GM12801 (cell line): ENCODE data around the gene GNPTAB.

Source experiments
- TF ChIP-seq, protein P1 (sequence below): IDR thresholded peaks from one replicate; pipeline ENCODE4 v1.5.1; 2011; ENCODE audit warnings: control low read depth; ENCODE audit not compliant: insufficient read length; ENCODE audit errors: extremely low read depth

The GNPTAB gene

DNA sequence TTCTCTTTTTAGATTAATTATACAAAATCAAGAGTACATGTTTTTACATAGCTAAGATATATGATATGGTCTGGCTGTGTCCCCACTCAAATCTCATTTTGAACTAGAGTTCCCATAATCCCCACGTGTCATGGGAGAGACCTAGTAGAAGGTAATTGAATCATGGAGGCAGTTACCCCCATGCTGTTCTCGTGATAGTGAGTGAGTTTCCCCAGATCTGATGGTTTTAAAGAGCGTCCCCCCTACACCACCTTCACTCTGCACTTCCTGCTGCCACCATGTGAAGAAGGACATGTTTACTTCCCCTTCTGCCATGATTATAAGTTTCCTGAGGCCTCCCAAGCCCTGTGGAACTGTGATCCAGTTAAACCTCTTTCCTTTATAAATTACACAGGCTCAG, 25.2 kb upstream of the GNPTAB start:
- TF ChIP-seq, protein P1, sequence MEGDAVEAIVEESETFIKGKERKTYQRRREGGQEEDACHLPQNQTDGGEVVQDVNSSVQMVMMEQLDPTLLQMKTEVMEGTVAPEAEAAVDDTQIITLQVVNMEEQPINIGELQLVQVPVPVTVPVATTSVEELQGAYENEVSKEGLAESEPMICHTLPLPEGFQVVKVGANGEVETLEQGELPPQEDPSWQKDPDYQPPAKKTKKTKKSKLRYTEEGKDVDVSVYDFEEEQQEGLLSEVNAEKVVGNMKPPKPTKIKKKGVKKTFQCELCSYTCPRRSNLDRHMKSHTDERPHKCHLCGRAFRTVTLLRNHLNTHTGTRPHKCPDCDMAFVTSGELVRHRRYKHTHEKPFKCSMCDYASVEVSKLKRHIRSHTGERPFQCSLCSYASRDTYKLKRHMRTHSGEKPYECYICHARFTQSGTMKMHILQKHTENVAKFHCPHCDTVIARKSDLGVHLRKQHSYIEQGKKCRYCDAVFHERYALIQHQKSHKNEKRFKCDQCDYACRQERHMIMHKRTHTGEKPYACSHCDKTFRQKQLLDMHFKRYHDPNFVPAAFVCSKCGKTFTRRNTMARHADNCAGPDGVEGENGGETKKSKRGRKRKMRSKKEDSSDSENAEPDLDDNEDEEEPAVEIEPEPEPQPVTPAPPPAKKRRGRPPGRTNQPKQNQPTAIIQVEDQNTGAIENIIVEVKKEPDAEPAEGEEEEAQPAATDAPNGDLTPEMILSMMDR: no peak

DNA sequence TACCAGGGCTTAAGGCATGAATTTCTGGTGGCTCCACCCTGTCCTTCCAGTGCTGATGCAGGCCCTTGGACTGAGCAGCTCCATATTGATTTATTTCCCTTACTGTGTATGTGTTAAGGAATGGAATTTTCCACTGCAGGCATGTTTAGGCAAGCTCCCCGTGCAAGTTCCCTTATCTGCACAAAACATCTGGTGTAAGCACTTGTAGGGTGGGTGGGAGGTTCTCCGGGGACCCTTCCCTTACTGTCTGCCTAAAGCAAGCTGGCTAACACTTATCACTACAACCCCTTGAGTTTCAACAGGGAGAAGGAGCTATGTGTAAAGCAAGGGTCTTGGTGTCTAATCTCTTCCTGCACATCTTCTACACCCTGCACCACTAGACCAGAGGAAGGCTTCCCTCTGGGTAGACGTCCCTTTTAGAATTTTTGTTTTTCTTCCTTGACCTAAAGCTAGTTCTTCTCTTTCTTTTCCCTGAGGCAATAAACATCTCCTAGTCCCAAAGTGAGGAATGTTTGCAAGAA, 24.7 kb upstream of the GNPTAB start:
- TF ChIP-seq, protein P1: no peak

DNA sequence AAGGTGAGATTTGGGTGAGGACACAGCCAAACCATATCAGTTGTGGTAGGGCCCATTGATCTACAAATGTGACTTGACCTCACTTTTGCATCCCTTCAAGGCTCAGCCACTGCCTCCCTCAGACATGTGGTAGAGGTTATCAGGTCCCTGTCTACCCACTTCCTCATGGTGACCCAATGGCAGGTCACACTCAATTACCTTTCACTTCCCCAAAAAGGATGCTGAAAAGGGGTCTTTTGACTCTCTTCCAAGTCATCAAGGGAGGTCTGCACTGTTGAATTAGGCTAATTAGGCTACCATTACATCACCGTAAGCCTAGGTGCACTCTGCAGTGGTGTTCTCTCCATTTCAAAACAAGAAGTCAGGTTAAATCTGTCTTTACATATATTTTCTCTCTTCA, 24.0 kb upstream of the GNPTAB start:
- TF ChIP-seq, protein P1: no peak

DNA sequence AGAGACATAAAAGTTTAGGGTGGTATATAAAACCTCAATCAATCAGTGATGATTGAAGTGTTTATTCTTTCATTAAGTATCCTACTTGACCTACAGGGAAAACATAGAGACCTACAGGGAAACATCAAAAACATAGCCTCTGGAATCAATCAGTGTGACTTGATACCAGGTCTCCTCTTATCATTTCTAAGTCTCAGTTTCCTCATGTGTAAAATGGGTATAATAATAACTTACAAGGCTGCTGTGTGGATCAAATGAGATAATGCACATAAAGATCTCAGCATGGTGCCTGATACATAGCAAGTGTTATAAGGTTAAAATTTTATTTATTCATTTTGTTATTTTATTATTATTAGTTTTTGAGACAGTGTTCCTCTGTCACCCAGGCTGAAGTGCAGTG, 22.2 kb upstream of the GNPTAB start:
- TF ChIP-seq, protein P1: no peak

DNA sequence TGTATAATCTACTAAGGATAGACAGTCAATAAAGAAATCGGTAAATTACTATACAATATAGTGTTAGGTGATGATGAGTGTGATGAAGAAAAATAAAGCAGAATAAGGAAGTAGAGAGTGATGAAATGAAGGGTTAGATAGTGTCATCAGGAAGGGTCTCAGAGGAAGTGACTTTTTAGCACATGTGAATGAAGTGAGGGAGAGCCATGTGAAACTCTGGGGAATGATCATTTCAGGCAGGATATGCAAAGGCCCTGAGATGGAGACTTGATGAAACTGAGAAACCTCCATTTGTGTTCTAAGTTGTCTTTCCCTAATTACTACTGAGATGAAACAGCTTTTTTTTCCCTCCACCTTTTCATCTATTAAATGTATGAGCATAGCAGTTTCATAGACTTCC, 19.4 kb upstream of the GNPTAB start:
- TF ChIP-seq, protein P1: no peak

DNA sequence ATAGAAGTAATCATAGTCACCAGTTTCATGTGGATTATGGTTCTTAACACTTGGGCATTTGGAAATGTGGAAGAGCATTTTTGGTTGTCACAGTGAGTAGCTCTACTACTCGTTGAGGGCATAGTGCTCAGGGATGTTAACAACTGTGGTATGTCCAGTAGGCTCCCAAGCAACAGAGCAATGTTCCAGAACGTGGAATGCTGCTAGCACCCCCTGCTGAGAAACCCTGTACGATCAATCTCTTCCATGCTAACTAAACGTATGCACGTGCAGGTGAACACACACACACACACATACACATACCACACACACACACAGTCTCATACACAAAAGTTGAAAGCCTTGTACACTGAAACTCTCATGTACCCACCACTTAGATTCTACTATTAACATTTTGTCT, 16.6 kb upstream of the GNPTAB start:
- TF ChIP-seq, protein P1: no peak

DNA sequence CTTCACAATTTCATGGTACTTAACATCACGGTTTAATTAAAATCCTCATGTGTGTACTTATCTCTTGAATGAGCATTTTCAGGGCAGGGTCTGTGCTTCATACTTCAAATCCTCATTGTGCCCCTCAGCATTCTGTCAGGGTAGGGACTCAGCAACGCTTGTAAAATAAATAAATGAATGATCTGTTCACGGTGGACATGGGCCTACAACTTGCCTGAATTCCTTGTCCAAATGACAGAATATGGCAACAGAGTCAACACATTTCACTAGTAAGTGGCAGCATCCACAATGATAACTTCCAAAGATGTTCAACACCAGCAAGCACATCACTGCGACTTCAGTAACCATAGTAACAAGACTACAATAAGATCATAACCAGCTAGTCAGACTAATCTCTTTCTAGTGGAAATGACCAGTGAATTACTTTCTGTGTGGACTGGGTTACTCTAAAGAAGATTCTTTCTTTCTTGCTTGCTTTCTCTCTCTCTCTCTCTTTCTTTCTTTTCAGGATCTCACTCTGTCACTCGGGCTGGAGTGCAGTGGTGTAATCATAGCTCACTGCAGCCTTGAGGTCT, 14.5 kb upstream of the GNPTAB start:
- TF ChIP-seq, protein P1: no peak
